Posterior vena cava (tissue), 2 donors: Measurements from ENCODE around the gene SLC4A9. TPM values are rescaled to one million over a fixed set of nuclear protein-coding genes. Genes with fewer than 3 reads are reported as not detected.

ENCODE experiments used
- DNase-seq: peaks from one replicate; pipeline ENCODE4 v3.0.0-alpha.2; 2020; ENCODE audit warnings: low spot score
- intact Hi-C, 2 donors: fragments of 100-400 bp; cut with DNase I; formaldehyde crosslinking; loops; one replicate each; pipeline versions ENCODE4 v1.14.1 to v1.14.2; 2022 to 2023
- long read RNA-seq, 2 donors: library from polyadenylated mRNA; unstranded; transcript quantifications; one replicate each; pipeline ENCODE4 v2.0.0, GENCODE V29; 2020 to 2021
- total RNA-seq, 2 donors: library from RNA; stranded (reverse); fragmentation: NEBNext Ultra II Directional; extraction: Animal tissue kit (Norgen Biotek cat#: 25700); gene quantifications; one replicate each; pipeline ENCODE4 v1.2.1, GENCODE V29; 2021
- donor health status: DM: yes; HTN: yes; CAD: no.
- donor health status: DM: yes; HTN: yes; CAD: no.

The SLC4A9 gene, protein sequence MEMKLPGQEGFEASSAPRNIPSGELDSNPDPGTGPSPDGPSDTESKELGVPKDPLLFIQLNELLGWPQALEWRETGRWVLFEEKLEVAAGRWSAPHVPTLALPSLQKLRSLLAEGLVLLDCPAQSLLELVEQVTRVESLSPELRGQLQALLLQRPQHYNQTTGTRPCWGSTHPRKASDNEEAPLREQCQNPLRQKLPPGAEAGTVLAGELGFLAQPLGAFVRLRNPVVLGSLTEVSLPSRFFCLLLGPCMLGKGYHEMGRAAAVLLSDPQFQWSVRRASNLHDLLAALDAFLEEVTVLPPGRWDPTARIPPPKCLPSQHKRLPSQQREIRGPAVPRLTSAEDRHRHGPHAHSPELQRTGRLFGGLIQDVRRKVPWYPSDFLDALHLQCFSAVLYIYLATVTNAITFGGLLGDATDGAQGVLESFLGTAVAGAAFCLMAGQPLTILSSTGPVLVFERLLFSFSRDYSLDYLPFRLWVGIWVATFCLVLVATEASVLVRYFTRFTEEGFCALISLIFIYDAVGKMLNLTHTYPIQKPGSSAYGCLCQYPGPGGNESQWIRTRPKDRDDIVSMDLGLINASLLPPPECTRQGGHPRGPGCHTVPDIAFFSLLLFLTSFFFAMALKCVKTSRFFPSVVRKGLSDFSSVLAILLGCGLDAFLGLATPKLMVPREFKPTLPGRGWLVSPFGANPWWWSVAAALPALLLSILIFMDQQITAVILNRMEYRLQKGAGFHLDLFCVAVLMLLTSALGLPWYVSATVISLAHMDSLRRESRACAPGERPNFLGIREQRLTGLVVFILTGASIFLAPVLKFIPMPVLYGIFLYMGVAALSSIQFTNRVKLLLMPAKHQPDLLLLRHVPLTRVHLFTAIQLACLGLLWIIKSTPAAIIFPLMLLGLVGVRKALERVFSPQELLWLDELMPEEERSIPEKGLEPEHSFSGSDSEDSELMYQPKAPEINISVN
- not detected for total RNA-seq
- long read RNA-seq, donor 1 = 0 reads
- long read RNA-seq, donor 2 = 0 reads

DNA sequence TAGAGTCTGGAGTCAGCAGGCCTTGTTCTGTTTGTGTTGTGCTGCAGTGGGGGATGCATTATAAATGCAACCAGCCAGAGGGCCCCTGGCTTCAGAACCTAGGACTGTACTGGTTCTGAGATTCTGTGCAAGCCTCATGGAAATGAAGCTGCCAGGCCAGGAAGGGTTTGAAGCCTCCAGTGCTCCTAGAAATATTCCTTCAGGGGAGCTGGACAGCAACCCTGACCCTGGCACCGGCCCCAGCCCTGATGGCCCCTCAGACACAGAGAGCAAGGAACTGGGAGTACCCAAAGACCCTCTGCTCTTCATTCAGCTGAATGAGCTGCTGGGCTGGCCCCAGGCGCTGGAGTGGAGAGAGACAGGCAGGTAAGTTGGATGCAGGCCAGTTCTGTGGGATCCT, at the start of gene SLC4A9:
TSS of gene SLC4A9 (plus strand) at position 94 of the 400 bp plus-strand sequence. CDS start at position 137, 43 bp downstream.
- peak; percentile 71 for DNase-seq

DNA sequence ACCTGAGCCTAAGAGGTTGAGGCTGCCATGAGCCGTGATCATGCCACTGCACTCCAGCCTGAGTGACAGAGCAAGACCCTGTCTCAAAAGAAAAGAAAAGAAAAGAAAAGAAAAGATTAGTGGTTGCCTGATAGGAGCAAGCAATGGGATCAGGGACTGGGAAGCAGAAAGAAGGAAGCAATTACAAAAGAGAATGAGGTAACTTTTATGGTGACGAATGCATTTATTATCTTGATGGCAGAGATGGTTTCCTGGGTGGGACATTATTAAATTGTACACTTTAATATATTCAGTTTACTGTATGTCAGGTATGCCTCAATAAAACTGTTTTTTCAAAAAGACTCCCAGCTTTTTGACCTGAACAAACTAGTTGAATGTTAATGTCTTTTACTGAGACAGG, 49.6 kb upstream of the SLC4A9 start:
- intact Hi-C loops = no loop called here
- no peak for DNase-seq

More for the DNA sequence above, at the start of gene SLC4A9:
- intact Hi-C loops = no loop called here

DNA sequence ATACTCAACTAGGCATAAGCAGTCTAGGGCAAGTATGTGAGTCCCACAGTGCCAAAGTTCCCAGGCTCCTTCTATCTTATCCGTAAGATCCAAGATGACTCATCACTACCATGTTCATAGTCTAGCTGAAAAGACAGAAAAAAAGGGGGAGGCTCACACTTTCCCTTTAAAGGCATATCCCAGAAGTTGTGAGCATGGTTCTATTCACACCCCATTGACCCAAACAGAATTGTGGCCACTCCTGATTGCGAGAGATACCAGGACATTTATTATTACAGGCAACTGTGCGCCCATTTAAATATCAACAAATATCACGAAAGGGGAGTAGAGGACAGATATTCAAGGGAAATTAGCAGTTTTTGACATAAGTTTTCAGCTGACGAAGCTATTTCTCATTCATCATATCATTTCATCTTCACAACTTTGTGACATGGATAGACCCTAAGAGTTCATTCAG, 49.0 kb upstream of the SLC4A9 start:
- DNase-seq = no peak
- intact Hi-C loops = no loop called here

DNA sequence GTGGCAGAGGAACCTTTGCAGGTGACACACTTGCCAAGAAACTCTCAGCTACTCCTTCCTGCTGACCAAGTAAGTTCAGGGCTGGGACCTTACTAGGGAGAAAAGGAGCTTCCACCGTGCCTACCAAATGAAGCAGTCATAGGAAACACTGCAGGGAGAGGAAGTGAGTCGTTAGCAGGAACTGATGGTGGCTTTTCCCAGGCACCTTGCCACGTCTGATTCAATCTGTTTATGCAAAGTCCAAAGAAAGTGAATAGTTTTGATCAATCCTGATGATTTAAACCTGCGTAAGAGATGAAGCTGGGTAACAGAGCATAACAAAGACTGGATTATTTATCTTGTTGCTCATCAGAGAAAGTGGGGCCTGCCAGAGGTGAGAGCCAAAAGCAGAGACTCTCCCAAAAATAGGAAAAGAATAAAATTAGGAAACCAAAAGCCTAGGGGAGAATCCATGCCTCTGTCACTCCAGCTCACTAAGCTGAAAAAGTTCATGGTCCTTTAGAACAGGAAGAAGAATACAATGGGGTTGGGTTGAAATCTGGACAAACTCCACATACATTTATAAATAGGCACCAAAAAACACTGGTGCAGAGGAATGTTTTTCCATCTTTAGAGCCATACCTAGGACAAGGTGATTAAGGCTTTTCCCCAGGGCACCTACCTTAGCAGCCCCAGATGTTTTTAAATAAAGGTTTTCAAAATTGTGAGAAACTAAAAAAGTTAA, 47.8 kb upstream of the SLC4A9 start:
- intact Hi-C loops = loop anchor here in 1 of 2 donors (2.0 kb wide), 1 partner anchor 17 kb away; no protein-coding TSS in a partner anchor
- DNase-seq = no peak

DNA sequence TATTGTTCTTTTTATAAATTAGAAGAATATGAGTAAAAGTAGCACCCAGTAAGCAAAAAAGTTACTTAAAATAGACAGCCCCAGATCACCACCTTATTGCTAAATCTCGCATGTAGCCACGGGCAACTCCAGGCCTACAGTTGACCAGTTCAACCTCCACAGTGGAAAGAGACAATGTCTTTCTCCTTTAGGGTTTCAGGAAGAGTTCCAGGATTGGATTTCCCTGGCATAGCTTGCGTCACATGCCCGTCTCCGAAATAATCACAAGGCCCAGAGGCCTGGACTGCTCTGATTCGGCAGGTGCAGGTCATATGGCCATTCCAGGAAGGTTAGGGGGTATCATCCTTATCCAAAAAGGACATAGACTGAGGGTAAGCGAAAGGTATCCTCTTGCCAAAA, 47.2 kb upstream of the SLC4A9 start:
- intact Hi-C loops = loop anchor here in 1 of 2 donors (2.0 kb wide), 1 partner anchor 16 kb away; no protein-coding TSS in a partner anchor
- no peak for DNase-seq

DNA sequence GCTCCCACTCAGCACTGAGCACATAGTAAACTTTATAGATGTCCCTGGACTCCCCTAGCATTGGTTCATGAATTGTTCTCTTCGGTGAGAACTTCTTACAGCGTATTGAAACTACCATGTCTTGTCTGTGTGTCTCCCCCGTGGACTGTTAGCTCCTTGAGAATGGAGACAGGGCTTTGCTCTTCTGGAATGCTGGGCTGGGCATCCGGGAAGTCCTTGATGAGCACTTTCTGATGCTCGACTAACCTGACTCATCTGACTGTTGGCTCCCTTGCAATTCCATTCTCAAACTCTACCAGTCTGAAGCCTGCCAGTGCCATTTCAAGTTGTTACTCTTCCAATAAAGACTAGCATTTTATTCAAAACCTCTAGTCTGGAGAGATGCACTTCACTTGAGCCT, 42.1 kb upstream of the SLC4A9 start:
- intact Hi-C loops = no loop called here
- no peak for DNase-seq

DNA sequence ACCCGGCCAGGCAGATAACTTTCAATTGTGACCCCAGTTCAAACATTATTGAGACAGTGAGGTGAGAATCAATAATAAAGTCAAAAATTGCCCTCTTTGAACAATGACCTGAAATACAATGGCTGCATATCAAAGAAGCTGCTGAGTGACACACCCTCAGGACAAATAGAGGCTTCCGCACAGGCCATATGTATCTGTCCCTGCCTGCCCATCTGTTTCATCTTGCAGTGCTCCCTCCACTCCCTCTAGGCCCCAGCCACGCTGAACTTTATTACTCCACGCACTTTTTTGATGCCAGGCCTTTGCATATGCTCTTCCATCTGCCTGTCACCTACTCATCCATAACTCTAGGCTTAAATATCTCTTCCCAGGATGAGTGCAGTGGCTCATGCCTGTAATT, 41.2 kb upstream of the SLC4A9 start:
- DNase-seq = no peak
- intact Hi-C loops = no loop called here

DNA sequence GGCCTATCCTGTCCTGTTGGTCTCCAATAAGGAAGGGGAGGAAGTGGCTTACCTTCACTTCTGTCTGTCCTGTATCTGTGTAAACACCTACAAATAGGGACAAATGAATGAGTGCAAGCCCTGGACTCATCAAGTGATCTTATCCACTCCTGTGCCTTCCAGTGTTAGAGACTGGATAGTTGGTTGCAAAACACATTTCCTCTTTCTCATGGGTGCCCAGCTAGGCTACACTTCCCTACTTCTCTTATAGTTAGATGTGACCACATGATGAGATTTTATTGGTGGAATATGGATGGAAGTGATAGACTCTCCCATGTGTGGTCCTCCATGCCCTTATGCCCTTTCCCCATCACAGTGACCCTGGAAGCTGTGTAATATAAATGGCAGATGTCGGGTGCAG, 40.2 kb upstream of the SLC4A9 start:
- DNase-seq = no peak
- intact Hi-C loops = no loop called here

DNA sequence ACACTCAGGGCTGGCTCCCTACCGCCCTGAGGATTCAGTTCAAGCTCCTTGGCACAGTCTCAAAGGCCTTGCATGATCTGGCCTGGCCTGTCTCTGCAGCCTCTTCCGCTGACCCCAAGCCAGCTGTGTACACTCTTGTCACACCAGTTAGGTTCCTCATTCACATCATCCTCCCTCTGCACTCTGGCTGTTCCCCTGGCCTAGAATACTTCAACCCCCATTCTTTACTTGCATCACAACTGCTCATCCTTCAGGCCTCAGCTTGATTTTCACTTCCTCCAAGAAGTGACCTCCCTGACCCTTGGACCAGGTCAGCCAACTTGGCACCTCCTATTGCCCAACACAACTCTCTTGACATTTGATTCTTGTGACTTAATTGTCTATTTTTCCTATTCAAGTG, 38.2 kb upstream of the SLC4A9 start:
- intact Hi-C loops = no loop called here
- DNase-seq = no peak

DNA sequence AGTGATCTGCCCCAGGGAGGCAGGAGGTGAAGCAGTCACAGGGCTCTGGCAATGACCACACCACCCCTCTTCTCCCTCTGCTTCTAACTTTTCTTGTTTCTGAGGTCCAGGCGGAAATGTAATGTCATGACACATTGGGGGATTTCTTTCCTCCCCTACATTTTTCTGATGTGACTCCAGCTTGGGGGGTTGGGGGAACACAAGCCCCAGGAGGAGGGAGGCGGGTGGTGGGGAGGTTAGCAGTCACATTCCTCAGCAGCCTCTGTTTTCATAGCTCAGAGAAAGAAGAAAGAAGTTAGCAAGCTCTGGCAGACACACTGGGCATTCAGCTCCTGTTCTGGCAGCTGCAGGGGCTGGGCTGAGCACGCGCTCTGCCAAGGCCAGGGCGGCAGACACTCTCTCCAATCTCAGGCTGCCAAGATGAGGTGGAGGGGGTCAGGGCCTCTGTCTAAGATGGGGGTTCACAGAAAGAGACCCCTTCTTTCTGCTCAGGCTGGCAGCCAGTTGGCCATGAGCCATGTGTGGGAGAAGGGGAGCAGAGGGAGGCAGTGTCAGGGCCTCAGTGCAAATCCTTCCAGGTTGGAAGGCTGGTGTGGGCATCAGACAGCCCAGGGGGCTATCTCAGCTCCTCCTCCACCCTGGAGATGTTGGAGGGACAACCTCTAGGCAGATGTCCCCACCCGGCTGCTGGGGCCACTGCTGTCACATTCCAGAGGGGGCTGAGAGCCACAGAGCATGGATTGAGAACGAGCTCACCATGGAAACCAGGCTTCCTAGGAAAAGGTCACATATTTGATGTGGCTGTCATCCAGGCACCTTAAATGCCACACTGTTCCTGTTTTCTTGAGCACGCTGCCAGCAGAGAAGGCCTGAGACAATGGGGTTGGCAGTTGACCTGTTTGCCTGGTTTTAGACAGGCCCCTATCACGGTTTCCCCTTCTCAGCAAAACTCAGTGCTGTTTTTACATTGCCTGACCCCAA, 37.0 kb upstream of the SLC4A9 start:
- intact Hi-C loops = no loop called here

DNA sequence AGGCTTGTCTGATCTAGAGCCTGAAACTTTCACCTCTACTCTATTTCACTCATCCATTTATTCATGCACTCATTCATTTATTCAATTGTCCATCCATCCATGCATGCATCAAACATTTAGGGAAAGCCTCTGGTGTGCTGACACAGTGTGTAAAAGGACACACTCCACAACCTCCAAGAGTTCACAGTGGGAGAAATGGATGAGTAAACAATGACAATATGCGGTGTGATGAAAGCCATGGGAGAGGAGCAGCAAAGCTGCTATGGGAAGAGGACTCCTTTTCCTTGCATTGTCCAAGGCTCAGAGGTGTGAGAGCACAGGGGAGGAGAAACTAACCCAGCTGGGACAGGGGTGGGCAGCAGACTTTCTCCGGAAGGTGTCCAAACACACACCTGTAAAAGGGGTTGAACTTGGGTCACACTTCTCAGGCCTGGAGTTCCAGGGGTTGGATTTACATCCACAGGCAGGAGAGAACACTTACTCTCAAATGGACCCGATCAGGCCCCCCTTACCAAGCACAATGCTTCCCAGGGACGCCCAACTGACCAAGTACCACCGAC, 35.9 kb upstream of the SLC4A9 start:
- intact Hi-C loops = no loop called here
- DNase-seq = no peak

More for the DNA sequence above, 37.0 kb upstream of the SLC4A9 start:
- DNase-seq = peak; percentile 76

DNA sequence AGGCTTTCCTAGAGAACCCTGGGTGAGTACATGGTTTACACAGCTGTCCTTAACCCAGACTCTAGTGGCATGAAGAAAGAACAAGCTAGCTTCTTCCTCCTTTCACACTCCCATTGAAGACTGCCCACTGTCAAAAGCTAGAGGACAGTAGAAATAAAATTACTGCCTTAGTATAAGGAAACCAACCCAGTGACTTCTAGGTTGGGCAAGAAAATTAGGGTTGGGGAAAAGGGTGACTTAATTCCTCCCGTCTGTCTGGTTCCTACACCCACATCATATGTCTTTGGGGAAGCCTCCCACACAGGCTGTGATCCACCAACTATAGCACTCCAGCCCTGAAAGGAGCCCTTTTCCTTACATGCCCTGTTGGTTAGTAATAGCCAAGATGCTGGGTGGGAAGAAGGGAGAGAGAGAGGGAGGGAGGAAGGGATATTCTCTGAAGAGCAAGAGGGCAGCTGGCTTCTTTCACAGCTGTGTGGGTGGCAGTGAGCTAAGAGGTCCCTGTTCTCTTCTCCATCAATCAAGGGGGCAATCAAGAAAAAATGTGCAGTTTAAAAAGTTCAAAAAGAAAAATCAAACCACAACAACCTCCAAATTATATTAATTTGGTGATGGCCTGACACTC, 35.3 kb upstream of the SLC4A9 start:
- intact Hi-C loops = no loop called here
- DNase-seq = no peak

DNA sequence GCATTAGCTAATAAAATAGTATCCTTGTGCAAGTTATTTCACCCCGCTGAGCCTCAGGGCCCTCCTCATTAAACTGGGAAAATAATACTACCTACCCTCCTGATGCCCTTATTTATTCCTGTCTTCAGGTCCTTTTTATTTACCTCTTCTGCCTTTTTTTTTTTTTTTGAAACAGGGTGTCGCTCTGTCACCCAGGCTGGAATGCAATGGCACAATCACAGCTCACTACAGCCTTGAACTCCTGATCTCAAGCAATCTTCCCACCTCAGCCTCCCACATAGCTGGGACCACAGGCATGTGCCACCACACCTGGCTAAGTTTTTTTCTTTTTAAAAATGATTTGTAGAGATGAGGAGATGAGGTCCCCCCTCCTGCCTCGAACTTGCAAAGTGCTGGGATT, 34.5 kb upstream of the SLC4A9 start:
- intact Hi-C loops = no loop called here
- DNase-seq = no peak

DNA sequence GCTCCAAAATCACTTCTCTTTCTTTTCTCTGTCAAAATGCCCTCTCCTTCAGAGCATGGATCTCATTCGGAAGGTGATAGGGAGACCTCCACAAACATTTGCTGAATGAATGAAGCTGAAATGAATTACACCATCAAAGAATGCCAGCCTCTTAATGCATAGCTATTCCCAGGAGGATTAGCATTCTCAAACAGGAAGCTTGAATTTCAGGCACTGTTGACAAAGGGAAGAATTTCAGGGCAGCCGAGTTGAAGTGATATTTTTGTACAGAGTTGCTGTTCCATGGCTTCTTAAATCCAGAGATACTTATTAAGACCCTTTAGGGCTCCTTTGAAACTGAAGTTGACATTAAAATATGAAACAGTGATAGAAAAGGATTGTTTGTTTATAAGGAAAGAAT, 32.4 kb upstream of the SLC4A9 start:
- intact Hi-C loops = no loop called here
- DNase-seq = no peak

DNA sequence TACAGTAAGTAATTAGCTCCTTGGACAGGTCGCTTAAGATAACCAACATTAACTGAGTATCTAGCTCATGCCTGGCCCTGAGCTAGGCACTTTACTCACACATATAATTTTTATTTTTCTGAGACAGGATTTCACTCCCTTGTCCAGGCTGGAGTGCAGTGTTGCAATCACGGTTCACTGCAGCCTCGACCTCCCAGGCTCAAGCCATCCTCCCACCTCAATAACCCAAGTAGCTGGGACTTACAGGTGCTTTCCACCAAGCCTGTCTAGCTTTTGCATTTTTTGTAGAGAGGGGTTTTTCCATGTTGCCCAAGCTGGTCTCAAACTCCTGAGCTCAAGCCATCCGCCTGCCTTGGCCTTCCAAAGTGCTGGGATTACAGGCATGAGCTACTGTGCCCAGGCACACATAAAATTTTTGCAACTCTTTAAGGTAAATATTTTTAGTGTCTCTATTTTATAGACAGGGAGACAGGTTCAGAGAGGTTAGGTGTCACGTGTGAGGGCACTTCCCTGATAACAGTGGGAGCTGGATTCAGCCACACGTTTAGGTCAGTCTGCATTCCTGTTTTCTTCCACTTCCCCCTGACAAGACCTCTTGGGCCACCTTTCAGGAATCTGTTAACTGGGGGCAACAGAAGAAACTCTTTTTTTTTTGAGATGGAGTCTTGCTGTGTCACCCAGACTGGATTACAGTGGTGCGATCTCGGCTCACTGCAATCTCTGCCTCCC, 31.8 kb upstream of the SLC4A9 start:
- no peak for DNase-seq
- intact Hi-C loops = loop anchor here in 1 of 2 donors (2.0 kb wide), 1 partner anchor 15 kb away; no protein-coding TSS in a partner anchor

DNA sequence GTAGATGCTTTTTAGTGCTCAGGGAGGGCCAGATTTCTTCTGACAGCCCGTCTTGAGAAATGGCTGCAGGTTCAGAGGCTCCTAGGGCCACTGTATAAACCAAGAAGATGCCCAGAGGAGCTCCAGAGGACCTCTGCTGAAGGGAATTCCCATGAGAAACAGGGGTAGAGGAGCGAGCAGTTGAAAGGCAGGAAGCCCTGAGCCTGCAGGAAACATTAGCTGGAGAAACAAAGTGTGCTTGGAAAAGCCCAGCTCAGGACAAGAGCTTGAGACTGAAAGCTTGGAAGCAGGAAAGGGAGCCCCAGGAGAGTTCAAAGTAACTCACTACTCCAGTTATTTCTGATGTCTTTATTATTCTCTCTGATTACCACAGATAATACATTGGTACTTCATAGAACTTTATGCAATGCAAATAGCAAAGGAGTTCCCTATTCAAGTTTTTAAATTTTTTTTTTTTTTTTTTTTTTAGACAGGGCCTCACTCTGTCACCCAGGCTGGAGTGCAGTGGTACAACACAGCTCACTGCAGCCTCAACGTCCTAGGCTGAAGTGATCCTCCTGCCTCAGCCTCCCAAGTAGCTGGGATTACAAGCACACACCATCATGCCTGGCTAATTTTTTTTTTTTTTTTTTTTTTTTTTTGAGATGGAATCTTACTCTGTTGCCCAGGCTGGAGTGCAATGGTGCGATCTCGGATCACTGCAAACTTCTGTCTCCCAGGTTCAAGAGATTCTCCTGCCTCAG, 30.1 kb upstream of the SLC4A9 start:
- intact Hi-C loops = loop anchor here in 1 of 2 donors (2.0 kb wide), 1 partner anchor 17 kb away; no protein-coding TSS in a partner anchor
- DNase-seq = no peak
